ENCODE results near the gene RALGAPB.
"Not testable (repeated sequence)": the region's sequence is repeated elsewhere in the genome, so short reads cannot be mapped to it uniquely, and the experiment has no call there.

The RALGAPB gene

GRCh38 chr20:38569747-38570525 is 97.3 kb downstream of the RALGAPB start:
- intact Hi-C loops (cut with DNase I) = no loop called here
- no peak for DNase-seq

DNA sequence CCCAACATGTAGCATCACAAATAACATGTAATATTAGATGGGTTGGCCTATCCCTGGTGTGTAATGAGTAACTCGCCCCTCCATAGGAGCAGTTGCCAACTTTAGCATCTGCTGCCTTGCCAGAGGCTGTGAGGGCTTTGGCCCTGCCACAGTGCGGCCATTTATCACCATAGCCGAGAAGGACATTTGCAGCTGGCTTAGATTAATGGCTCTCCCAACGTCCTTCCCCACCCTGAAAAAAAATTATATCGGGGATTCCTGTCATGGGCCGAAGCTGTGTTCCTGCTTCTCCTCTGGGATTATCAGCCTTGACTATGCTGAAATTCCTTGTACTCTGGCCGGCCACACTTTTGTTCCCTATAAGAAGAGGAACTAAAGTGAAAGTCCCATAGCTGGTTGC is 100.8 kb downstream of the RALGAPB start:
- intact Hi-C loops (cut with DNase I) = no loop called here

DNA sequence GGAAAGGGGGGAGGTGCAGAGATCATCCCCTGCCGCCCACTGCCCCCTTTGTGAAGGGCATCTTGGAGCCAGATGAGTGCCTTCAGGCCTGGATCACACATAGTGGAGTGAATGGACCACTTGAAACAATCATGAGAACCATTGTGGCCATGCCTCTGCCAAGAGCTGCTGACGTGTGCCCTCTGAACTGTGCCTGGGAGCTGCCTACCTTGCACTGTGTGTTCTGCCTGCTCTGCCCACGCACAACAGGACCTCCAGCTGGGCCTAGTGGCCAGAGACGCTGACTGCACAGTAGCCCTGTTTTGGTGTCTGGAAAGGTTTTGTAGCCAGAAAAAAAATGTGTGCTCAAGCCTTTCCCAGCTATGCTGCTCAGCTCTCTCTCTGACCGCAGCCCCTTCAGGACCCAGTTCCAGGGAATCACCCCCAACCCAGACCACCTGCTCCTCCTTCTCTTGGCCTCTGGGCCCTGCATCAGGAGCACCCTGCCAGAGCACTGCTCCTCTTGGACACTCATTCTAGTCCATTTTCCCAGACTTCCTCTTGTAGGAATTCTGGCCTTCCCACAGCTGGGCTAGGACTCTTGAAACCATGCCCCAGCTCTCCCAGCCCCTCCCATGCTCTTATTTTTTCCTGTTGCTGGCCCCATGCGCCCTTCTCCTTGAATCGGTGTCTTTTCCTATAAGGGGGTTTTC is 106.7 kb downstream of the RALGAPB start:
- no peak for DNase-seq
- intact Hi-C loops (cut with DNase I) = no loop called here

More for the DNA sequence above, 100.8 kb downstream of the RALGAPB start:
- DNase-seq = peak in 29 of 42 donors; percentile 11 to 68 (median 41)

- intact Hi-C loops (cut with DNase I) = no loop called here
Measured at GRCh38 chr20:38579921-38580320, 107.3 kb downstream of the RALGAPB start.

GRCh38 chr20:38581013-38581412 is 108.4 kb downstream of the RALGAPB start, which contains the start of gene ADIG:
Gene ADIG, plus strand, starts transcription at chr20:38581197. Its CDS starts 54 bp downstream, at chr20:38581251.
- intact Hi-C loops (cut with DNase I) = no loop called here
- peak; percentile 35 to 88 (median 70) for DNase-seq

More at GRCh38 chr20:38579921-38580320, 107.3 kb downstream of the RALGAPB start:
- DNase-seq = no peak

GRCh38 chr20:38581830-38582358 is 109.3 kb downstream of the RALGAPB start:
- intact Hi-C loops (cut with DNase I) = no loop called here
- DNase-seq = no peak

GRCh38 chr20:38583306-38583705 is 110.7 kb downstream of the RALGAPB start:
- no peak for DNase-seq
- intact Hi-C loops (cut with DNase I) = no loop called here

DNA sequence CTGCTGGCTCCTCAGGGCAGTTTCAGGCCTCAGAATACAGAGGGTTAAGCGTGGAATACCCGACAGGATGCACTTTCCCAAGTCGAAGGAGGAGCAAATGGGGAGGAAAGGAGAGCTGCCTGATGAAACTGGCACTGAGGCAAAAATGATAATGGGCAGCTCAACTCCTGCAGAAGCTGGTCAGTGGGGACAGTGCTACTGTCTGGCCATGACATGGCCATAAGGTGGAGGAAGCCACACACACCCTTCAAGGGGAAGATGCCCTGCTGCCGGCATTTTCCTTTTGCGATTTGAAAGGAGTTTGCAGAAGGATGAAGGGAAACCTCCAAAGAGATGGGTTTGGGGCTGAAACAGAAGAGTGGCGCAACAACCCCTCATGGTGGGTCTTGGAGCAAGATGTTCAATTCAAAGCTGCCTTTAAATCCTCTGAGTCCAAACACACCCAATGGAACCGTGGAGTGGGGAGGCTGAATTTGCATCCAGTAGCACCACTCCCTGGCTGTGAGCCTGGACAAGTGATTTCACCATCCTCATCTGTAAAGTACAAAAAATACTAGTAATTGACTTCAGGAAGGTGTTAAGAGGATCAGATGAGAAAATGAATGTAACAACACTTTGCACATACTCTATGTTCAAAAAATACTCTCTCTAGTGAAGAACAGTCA is 111.6 kb downstream of the RALGAPB start:
- intact Hi-C loops (cut with DNase I) = no loop called here
- DNase-seq = no peak

GRCh38 chr20:38585404-38586180 is 112.9 kb downstream of the RALGAPB start:
- DNase-seq = no peak
- intact Hi-C loops (cut with DNase I) = no loop called here

GRCh38 chr20:38586181-38586525 is 113.5 kb downstream of the RALGAPB start:
- intact Hi-C loops (cut with DNase I) = no loop called here
- no peak for DNase-seq

GRCh38 chr20:38588303-38588702 is 115.7 kb downstream of the RALGAPB start:
- intact Hi-C loops (cut with DNase I) = no loop called here
- no peak for DNase-seq

DNA sequence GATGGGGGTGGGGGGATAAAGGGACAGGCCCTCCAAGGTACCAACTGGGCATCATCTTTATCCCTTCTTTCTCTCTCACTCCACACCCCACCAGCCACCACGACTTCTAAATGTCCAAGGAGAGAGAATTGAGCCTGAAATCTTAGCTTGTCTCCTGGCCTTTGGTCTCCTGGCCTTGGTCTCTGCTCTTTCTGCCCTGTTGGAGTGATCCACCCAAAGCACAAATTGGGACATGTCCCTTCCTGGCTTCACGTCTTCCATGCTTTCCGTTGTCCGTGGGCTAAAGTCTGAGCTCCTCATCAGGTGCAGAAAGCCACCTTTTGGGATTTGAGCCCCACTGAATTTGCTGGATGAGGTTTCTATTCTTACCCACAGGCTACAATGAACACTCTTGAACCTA is 116.7 kb downstream of the RALGAPB start:
- no peak for DNase-seq
- intact Hi-C loops (cut with DNase I) = no loop called here

DNA sequence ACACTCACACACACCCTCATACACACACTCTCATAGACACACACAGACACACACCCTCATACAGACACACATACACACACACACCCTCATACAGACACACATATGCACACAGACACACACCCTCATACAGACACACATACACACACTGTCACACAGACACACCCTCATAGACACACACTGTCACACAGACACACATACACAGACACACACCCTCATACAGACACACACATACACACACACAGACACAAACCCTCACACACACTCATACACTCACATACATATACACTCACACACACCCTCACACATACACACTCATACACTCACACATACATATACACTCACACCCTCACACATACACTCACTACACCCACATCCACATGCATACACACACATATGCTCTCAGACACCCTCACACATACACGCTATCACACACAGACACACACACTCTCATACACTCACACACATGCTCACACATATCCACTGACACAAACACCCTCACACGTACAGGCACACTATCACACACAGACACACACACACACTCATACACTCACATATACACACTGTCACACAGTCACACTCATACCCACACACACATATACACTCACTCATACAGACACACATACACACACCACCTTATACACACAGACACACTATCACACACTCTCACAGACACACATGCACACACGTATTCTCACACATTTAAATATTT is 117.5 kb downstream of the RALGAPB start:
- intact Hi-C loops (cut with DNase I) = no loop called here

GRCh38 chr20:38590676-38591473 is 118.2 kb downstream of the RALGAPB start:
- peak in 36 of 42 donors; percentile 11 to 85 (median 49) for DNase-seq
- intact Hi-C loops (cut with DNase I) = no loop called here

More for the DNA sequence above, 117.5 kb downstream of the RALGAPB start:
- DNase-seq = no peak

- no peak for DNase-seq
Measured at GRCh38 chr20:38591474-38592410, 119.1 kb downstream of the RALGAPB start.

DNA sequence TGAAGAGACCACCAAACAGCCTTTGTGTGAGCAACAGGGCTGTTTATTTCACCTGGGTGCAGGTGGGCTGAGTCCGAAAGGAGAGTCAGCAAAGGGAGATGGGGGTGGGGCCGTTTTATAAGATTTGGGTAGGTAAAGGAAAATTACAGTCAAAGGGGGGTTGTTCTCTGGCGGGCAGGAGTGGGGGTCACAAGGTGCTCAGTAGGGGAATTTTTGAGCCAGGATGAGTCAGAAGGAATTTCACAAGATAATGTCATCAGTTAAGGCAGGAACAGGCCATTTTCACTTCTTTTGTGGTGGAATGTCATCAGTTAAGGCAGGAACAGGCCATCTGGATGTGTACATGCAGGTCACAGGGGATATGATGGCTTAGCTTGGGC is 119.8 kb downstream of the RALGAPB start:
- intact Hi-C loops (cut with DNase I); DNase-seq: not testable (repeated sequence)

More at GRCh38 chr20:38591474-38592410, 119.1 kb downstream of the RALGAPB start:
- intact Hi-C loops (cut with DNase I) = no loop called here
